Stimulated activated CD4-positive, alpha-beta T cell treated with anti-CD3 and anti-CD28 coated beads, Interleukin-4, amount 100 ng/mL, for 48 hours (primary cell): ENCODE results near the gene MRAP.

Source experiments
- DNase-seq, 2 donors: peaks; one replicate each; pipeline ENCODE4 v3.0.0-alpha.2; 2020; ENCODE audit warnings: low read depth in 2 of 2

MRAP gene

GRCh38 chr21:32349333-32349944 is 50.8 kb downstream of the MRAP start:
- DNase-seq: no peak

GRCh38 chr21:32350211-32350980 is 51.7 kb downstream of the MRAP start:
- no peak for DNase-seq

GRCh38 chr21:32350981-32351380 is 52.3 kb downstream of the MRAP start:
- no peak for DNase-seq

- no peak for DNase-seq
These were observed 52.8 kb downstream of the MRAP start for GRCh38 chr21:32351428-32351827.

- DNase-seq: no peak
These were observed 53.9 kb downstream of the MRAP start for GRCh38 chr21:32352526-32352925.

GRCh38 chr21:32353002-32353711 is 54.5 kb downstream of the MRAP start:
- DNase-seq: no peak

GRCh38 chr21:32356874-32357395 is 58.3 kb downstream of the MRAP start:
- no peak for DNase-seq

- no peak for DNase-seq
These were observed 61.1 kb downstream of the MRAP start for GRCh38 chr21:32359719-32360260.

- no peak for DNase-seq
These were observed 61.8 kb downstream of the MRAP start for GRCh38 chr21:32360401-32360975.
